Measurements from ENCODE around the gene ZNF691. TPM values are rescaled to one million over a fixed set of nuclear protein-coding genes. Genes with fewer than 3 reads are reported as not detected.

Gene ZNF691
- total RNA-seq, 1 experiment from 2014 or later: 13.5 TPM

- TF ChIP-seq CTCF (conservative IDR thresholded peaks at IDR 0.05; ENCODE audit: low read depth, low read length) (no peak), EZH2 (IDR thresholded peaks at IDR 0.05; ENCODE audit: borderline replicate concordance, low read depth, low read length, poor library complexity, severe bottlenecking) (no peak)
- no peak overlapping the region for H3K4me3 ChIP-seq (ENCODE audit: low read depth, low read length, poor library complexity, severe bottlenecking)
- no peaks in the 10 kb centered on the region for H3K9me3 ChIP-seq (ENCODE audit: low read depth, low read length, poor library complexity, severe bottlenecking)
- H3K4me1 ChIP-seq (ENCODE audit: insufficient read depth, low read length, poor library complexity, severe bottlenecking): peaks cover 30% of the 10 kb centered on the region
- BruUV-seq (replicated peaks): no TSS peak
- no peak overlapping the region for H3K27ac ChIP-seq (ENCODE audit: low read depth, low read length, poor library complexity, severe bottlenecking)
- CTCF ChIA-PET: no interaction called here
- intact Hi-C loops (cut with micrococcal nuclease; ENCODE audit: unreplicated experiment): no loop called here
- H3K27me3 ChIP-seq (replicated peaks; ENCODE audit: insufficient read depth, low read depth, low read length, poor library complexity): no peaks in the 10 kb centered on the region
- POLR2A ChIA-PET (ENCODE audit: low non-redundant PET): no interaction called here
- DNase-seq (ENCODE audit: low spot score): no peak
- no peaks in the 10 kb centered on the region for H3K36me3 ChIP-seq (ENCODE audit: insufficient read depth, low read length, poor library complexity, severe bottlenecking)
Measured at GRCh38 chr1:42824481-42825035, 21.9 kb upstream of the ZNF691 start.

- Histone ChIP-seq H3K9me3 (ENCODE audit: low read depth, low read length, poor library complexity, severe bottlenecking) (no peaks in the 10 kb centered on the region), H3K27me3 (replicated peaks; ENCODE audit: insufficient read depth, low read depth, low read length, poor library complexity) (no peaks in the 10 kb centered on the region), H3K27ac (ENCODE audit: low read depth, low read length, poor library complexity, severe bottlenecking) (no peak overlapping the region), H3K36me3 (ENCODE audit: insufficient read depth, low read length, poor library complexity, severe bottlenecking) (no peaks in the 10 kb centered on the region), H3K4me1 (ENCODE audit: insufficient read depth, low read length, poor library complexity, severe bottlenecking) (peaks cover 29% of the 10 kb centered on the region), H3K4me3 (ENCODE audit: low read depth, low read length, poor library complexity, severe bottlenecking) (no peak overlapping the region)
- POLR2A ChIA-PET (ENCODE audit: low non-redundant PET): no interaction called here
- intact Hi-C loops (cut with micrococcal nuclease; ENCODE audit: unreplicated experiment): no loop called here
- no peak for TF ChIP-seq EZH2 (IDR thresholded peaks at IDR 0.05; ENCODE audit: borderline replicate concordance, low read depth, low read length, poor library complexity, severe bottlenecking)
- TF ChIP-seq CTCF (conservative IDR thresholded peaks at IDR 0.05; ENCODE audit: low read depth, low read length): no peak
- CTCF ChIA-PET: no interaction called here
- BruUV-seq (replicated peaks): no TSS peak
- no peak for DNase-seq (ENCODE audit: low spot score)
Measured at GRCh38 chr1:42825036-42825851, 21.2 kb upstream of the ZNF691 start.

- no peaks in the 10 kb centered on the region for H3K4me1 ChIP-seq (ENCODE audit: insufficient read depth, low read length, poor library complexity, severe bottlenecking)
- intact Hi-C loops (cut with micrococcal nuclease; ENCODE audit: unreplicated experiment): no loop called here
- no TSS peak for BruUV-seq (replicated peaks)
- no peak for TF ChIP-seq CTCF (conservative IDR thresholded peaks at IDR 0.05; ENCODE audit: low read depth, low read length)
- no peak for TF ChIP-seq EZH2 (IDR thresholded peaks at IDR 0.05; ENCODE audit: borderline replicate concordance, low read depth, low read length, poor library complexity, severe bottlenecking)
- H3K27ac ChIP-seq (ENCODE audit: low read depth, low read length, poor library complexity, severe bottlenecking): no peak overlapping the region
- no peaks in the 10 kb centered on the region for H3K36me3 ChIP-seq (ENCODE audit: insufficient read depth, low read length, poor library complexity, severe bottlenecking)
- no peaks in the 10 kb centered on the region for H3K9me3 ChIP-seq (ENCODE audit: low read depth, low read length, poor library complexity, severe bottlenecking)
- ChIA-PET CTCF (no interaction called here), POLR2A (ENCODE audit: low non-redundant PET) (no interaction called here)
- no peak for DNase-seq (ENCODE audit: low spot score)
- no peaks in the 10 kb centered on the region for H3K27me3 ChIP-seq (replicated peaks; ENCODE audit: insufficient read depth, low read depth, low read length, poor library complexity)
- H3K4me3 ChIP-seq (ENCODE audit: low read depth, low read length, poor library complexity, severe bottlenecking): no peak overlapping the region
Measured at GRCh38 chr1:42830631-42831030, 15.8 kb upstream of the ZNF691 start.

Measured in A673 (cell line).